ENCODE data around the gene ADRA2B. TPM values are rescaled to one million over a fixed set of nuclear protein-coding genes. Genes with fewer than 3 reads are reported as not detected.
"Not testable (repeated sequence)": the region's sequence is repeated elsewhere in the genome, so short reads cannot be mapped to it uniquely, and the experiment has no call there.

Gene ADRA2B
- total RNA-seq, 1 experiment from 2014 or later, result 0.03 TPM

GRCh38 chr2:96075199-96075771, 41.1 kb downstream of the ADRA2B start:
- no peak overlapping the region for H3K4me3 ChIP-seq
- H3K9me3 ChIP-seq, result peaks cover 5% of the 10 kb centered on the region
- no peaks in the 10 kb centered on the region for H3K27me3 ChIP-seq
- no peaks in the 10 kb centered on the region for H3K36me3 ChIP-seq
- DNase-seq, result no peak

DNA sequence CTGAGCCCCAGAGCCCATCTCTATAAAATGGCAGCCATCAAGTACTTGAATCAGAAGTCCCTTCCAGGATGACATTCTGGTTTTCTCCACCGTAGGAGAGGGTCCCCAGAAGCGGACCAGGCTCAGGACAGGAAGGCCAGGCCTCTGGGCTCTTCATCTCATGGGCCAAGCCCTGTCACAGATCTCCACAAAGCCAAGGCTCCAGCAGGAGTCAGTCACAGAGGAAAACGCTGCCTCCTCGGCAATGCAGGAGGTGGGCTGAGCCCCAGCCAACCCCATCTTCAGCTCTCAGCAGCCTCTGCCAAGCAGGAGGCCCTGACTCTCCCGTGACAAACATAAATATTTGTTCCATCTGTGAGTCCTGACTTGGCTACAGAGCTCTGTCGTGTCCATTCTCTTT, 42.2 kb downstream of the ADRA2B start:
- Histone ChIP-seq H3K27me3 (no peaks in the 10 kb centered on the region), H3K4me3 (no peak overlapping the region), H3K9me3 (peaks cover 5% of the 10 kb centered on the region), H3K36me3 (no peaks in the 10 kb centered on the region)
- DNase-seq, result no peak

- Histone ChIP-seq H3K9me3 (peaks cover 5% of the 10 kb centered on the region), H3K4me3 (no peak overlapping the region), H3K36me3 (no peaks in the 10 kb centered on the region), H3K27me3 (no peaks in the 10 kb centered on the region)
- no peak for DNase-seq
Measured at GRCh38 chr2:96073170-96073775, 43.1 kb downstream of the ADRA2B start.

DNA sequence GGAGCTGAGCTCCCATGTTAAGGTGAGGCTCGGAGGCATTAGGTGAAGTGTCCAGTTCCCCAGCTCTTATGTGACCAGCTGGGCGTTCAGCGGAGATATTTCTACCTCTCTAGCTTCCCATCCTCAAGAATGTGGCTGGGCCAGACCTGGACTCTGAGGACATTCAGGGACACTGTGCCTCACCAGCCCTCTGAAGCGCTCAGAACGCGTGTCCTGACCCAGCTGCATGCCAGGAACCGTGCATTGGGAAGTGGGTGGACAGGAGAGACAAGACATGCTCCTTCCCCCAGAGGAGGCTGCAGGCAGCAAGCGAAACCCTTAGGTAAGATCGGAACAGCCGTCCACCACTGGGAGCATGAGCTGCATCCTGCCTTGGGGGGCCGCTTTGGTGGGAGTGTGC, 43.6 kb downstream of the ADRA2B start:
- Histone ChIP-seq H3K9me3 (peaks cover 5% of the 10 kb centered on the region), H3K27me3 (no peaks in the 10 kb centered on the region), H3K4me3 (no peak overlapping the region), H3K36me3 (no peaks in the 10 kb centered on the region)
- no peak for DNase-seq

DNA sequence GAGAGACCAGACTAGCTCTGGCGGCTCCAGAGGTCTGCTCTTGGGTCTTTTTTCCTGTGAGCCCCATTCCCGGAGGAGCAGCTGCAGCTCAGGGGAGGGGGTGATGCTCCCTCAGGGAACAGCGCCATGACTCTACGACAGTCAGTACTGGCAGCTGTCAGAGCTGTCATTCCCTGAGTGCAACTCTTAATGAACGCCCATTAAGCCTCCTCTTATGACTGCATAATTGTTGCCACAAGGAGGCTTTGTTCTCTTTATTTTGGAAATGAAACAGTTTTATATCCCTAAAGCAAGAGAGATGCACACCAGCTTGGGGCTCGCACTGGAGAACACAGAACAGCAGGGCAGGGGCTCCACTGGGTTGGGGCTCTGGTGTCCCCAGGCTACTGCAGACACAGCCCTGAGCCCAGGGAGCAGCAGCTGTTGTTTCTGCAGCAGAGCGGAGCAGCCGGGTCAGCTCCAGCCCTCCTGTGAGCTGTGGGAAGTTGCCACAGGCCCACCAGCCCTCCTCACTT, 44.3 kb downstream of the ADRA2B start:
- not testable (repeated sequence) for H3K36me3 ChIP-seq, H3K4me3 ChIP-seq, H3K27me3 ChIP-seq, DNase-seq, H3K9me3 ChIP-seq

GRCh38 chr2:96071087-96071976, 45.0 kb downstream of the ADRA2B start:
- not testable (repeated sequence) for H3K27me3 ChIP-seq, DNase-seq, H3K4me3 ChIP-seq, H3K9me3 ChIP-seq, H3K36me3 ChIP-seq

GRCh38 chr2:96070351-96070750, 46.0 kb downstream of the ADRA2B start:
- DNase-seq, H3K4me3 ChIP-seq: not testable (repeated sequence)

DNA sequence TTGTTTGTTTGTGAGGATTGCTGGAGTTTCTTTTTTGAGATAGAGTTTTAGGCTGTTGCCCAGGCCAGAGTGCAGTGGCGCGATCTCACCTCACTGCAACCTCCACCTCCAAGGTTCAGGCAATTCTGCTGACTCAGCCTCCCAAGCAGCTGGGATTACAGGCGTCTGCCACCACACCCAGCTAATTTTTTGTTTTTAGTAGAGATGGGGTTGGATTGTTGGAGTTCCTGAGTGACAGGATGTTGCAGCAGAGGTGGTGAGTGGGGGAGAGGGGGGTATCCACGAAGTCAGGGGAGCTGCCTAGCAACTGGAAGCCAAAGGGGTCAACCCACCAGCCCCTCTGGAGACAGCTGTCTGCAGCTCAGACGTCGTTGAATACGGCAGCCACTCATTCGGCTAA, 46.5 kb downstream of the ADRA2B start:
- H3K27me3 ChIP-seq, H3K9me3 ChIP-seq, DNase-seq, H3K36me3 ChIP-seq, H3K4me3 ChIP-seq: not testable (repeated sequence)

More at GRCh38 chr2:96070351-96070750, 46.0 kb downstream of the ADRA2B start:
- H3K36me3 ChIP-seq, H3K27me3 ChIP-seq, H3K9me3 ChIP-seq: not testable (repeated sequence)

DNA sequence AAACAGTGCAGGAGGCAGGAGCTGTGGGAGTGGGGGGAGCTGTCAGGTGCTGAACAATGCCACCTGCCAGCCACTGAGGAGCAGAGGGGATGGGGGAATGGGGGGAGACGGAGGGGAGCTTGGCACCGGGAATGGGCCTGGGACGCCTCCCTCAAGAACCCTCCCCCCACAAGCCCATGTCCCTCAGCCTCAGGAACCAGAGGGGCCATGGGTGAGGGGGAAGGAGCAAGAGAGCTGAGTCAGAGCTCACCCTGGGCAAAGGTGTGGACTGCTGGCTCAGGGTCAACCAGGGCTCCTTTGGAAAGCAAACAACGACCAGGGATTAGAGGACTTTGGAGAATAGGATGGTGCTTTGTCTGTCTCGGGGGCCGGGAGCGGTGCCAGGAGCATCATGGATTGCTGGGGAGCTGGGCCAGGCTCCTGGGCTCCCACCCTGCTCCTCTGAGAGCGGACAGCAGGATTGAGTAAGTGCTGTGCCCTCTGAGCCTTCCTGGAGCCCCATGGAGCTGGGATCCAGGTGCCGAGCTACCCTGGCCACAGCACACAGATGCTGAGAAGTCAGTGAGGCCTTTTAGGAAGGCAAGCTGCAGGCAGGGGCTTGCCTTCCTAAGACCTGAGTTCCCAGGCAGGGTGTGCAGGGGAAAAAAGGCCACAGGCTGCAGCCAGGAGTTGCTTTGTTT, 48.3 kb downstream of the ADRA2B start:
- H3K27me3 ChIP-seq, H3K9me3 ChIP-seq, H3K4me3 ChIP-seq, H3K36me3 ChIP-seq, DNase-seq: not testable (repeated sequence)

DNA sequence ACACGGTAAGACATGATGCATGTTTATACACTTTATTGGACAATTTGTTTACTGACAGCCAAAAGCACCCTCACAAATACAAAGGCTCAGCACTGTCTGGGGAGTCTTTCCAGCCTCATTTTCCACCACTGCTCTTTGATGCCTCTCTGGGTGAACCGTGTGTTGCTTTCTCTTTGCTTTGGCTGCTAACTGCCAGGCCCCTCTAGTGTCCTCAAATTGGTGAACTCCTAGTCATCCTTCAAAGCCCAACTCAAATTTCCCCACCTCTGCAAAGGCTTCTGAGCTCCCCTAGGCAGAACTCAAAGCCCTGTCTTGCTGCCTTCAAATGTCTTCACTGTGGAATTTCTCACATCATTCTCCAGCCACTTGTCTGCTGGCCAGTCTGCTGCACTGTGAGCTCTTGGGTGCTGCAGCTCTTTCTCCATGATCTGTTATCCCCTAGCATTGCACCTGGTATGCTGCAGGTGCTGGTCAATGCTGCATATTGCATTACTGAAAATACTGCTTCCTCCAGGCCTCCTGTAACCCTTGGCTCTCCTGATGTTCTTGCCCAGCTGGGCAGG, 49.2 kb downstream of the ADRA2B start:
- H3K4me3 ChIP-seq, DNase-seq, H3K9me3 ChIP-seq, H3K36me3 ChIP-seq, H3K27me3 ChIP-seq: not testable (repeated sequence)

DNA sequence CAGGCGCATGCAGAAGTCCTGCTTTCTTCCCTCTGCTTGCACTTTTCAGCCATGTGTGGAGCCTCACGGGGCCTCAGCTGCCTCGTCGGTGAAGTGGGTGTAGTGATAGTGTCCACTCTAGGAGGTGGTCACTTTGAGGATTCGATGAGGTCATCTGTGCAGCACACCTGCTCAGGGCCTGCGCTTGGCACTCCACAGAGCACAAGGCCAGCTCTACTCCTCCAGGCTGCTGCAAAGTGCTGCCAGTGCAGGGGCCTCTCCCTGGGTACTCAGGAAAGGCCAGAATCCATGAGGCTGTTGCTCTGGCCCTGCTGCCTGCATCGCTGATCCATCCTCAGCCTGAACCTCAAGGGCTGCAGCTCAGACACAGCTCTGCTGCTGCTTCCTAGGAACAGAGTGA, 49.9 kb downstream of the ADRA2B start:
- not testable (repeated sequence) for DNase-seq, H3K27me3 ChIP-seq, H3K9me3 ChIP-seq, H3K4me3 ChIP-seq, H3K36me3 ChIP-seq

DNA sequence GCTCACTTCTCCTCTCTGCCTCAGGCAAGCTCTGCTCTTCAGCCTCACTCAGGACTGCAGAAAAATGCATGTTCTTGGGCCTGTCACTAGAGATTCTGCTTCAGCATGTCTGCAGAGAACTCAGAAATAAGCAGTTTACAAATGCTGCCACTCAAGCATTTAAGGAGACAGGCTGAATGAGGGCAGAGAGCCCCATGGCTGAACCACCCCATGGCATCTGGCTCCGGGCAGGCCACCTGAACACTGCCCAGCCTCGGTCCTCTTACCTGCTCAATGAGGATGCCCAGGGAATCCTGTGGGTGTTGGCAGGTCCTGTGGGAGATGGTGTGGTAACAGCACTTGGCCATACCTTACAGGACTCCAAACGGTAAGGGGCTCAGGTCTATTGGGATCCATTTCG, 50.4 kb downstream of the ADRA2B start:
- H3K9me3 ChIP-seq, H3K36me3 ChIP-seq, DNase-seq, H3K4me3 ChIP-seq, H3K27me3 ChIP-seq: not testable (repeated sequence)

GRCh38 chr2:96065381-96065930, 50.9 kb downstream of the ADRA2B start:
- Histone ChIP-seq H3K36me3 (no peaks in the 10 kb centered on the region), H3K4me3 (no peak overlapping the region), H3K27me3 (no peaks in the 10 kb centered on the region), H3K9me3 (no peaks in the 10 kb centered on the region)
- DNase-seq, result no peak

DNA sequence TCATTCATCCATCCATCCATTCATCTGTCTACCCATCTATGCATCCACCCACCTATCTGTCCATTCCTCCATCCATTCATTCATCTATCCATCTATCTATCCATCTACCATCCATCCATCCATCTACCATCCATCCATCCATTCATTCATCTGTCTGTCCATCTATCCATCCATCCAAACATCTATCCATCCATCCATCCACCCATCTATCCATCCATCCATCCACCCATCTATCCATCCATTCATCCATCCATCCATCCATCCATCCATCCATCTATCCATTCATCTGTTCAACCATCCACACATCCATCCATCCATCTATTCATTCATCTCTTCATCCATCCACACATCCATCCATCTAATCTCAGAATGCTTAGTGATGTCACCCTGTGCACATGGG, 51.6 kb downstream of the ADRA2B start:
- H3K36me3 ChIP-seq, H3K9me3 ChIP-seq, DNase-seq, H3K4me3 ChIP-seq, H3K27me3 ChIP-seq: not testable (repeated sequence)

DNA sequence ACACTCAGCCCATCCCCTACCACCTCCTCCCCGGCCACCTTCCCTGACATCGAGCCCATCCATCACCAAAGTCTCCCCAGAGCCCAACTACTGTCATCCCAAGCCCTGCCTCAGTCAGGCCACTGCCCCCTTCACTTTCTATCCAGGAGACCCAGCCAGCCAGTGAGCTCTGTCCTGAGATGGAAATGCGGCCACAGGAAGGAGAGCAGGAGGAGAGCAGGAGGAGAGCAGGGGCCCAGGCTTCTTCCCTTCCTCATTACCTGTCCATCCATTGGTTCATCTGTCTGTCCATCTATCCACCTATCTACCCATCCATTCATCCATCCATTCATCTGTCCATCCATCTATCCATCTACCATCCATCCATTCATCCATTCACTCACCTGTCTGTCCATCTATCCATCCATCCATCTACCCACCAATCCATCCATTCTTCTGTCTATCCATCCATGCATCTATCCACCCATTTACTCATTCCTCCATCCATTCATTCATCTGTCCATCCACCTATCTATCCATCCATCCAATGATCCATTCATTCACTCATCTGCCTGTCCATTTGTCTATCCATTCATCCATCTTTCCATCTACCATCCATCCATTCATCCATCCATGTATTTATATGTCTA, 52.2 kb downstream of the ADRA2B start:
- H3K9me3 ChIP-seq, DNase-seq, H3K36me3 ChIP-seq, H3K27me3 ChIP-seq, H3K4me3 ChIP-seq: not testable (repeated sequence)

Data from MG63 (cell line).